ENCODE measurements around the gene ZNF888. TPM values are rescaled to one million over a fixed set of nuclear protein-coding genes. Genes with fewer than 3 reads are reported as not detected.
"Not testable (repeated sequence)": the region's sequence is repeated elsewhere in the genome, so short reads cannot be mapped to it uniquely, and the experiment has no call there.

The ZNF888 gene
- total RNA-seq, 1 donor from 2014 or later, result 12.2 TPM

DNA sequence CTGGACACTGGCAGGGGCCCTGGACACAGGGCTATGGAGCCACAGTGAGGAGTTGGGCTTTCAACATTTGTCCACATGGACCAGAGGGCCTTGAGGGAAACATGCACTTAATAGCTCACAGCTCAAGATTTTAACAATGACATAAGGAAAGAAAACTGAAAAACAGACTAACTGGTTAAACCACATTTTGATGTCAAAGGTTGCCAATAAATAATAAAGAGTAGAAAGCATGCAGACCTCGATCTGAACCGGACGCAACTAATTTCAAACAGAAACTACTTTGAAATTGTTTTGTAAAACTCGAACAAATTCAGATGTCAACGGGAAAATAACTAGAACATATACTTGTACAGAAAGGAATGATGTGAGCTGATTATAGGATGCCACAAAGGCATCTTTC, 15.5 kb upstream of the ZNF888 start:
- Mint-ChIP-seq H3K4me3 (ENCODE audit: unreplicated experiment) (peak overlapping the region; percentile 22), H3K27ac (ENCODE audit: unreplicated experiment) (no peak overlapping the region), H3K4me1 (ENCODE audit: unreplicated experiment) (peaks cover 39% of the 10 kb centered on the region)

DNA sequence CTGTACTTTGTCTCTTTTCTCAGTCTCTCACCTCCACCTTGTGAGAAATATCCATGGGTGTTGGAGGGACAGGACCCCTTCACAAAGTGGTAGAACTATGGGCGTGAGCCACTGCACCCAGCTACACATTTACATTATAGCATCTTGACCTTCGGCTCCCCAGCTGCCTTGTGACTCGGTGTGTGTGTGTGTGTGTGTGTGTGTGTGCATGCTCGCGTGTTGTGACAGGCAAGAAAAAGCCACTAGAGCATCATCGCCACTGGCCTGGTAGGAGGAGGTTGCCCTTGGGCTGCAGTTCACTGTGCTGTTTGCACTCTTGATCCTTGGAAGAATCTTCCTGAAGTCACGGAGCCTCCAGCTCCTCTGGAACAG, 13.7 kb upstream of the ZNF888 start:
- Mint-ChIP-seq H3K27ac (ENCODE audit: unreplicated experiment) (peak overlapping the region; percentile 91), H3K27me3 (ENCODE audit: unreplicated experiment) (peaks cover 9% of the 10 kb centered on the region), H3K9me3 (ENCODE audit: unreplicated experiment) (no peaks in the 10 kb centered on the region), H3K36me3 (ENCODE audit: low read depth, unreplicated experiment) (peaks cover 19% of the 10 kb centered on the region), H3K4me1 (ENCODE audit: unreplicated experiment) (peaks cover 36% of the 10 kb centered on the region), H3K4me3 (ENCODE audit: unreplicated experiment) (peak overlapping the region; percentile 26)
- DNase-seq (ENCODE audit: low spot score), result no peak
- TF ChIP-seq, protein P1, sequence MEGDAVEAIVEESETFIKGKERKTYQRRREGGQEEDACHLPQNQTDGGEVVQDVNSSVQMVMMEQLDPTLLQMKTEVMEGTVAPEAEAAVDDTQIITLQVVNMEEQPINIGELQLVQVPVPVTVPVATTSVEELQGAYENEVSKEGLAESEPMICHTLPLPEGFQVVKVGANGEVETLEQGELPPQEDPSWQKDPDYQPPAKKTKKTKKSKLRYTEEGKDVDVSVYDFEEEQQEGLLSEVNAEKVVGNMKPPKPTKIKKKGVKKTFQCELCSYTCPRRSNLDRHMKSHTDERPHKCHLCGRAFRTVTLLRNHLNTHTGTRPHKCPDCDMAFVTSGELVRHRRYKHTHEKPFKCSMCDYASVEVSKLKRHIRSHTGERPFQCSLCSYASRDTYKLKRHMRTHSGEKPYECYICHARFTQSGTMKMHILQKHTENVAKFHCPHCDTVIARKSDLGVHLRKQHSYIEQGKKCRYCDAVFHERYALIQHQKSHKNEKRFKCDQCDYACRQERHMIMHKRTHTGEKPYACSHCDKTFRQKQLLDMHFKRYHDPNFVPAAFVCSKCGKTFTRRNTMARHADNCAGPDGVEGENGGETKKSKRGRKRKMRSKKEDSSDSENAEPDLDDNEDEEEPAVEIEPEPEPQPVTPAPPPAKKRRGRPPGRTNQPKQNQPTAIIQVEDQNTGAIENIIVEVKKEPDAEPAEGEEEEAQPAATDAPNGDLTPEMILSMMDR (IDR thresholded peaks at IDR 0.05; ENCODE audit: unreplicated experiment), result no peak

More for the DNA sequence above, 15.5 kb upstream of the ZNF888 start:
- no peaks in the 10 kb centered on the region for H3K9me3 Mint-ChIP-seq (ENCODE audit: unreplicated experiment)
- H3K36me3 Mint-ChIP-seq (ENCODE audit: low read depth, unreplicated experiment), result peaks cover 19% of the 10 kb centered on the region
- TF ChIP-seq, protein P1 (IDR thresholded peaks at IDR 0.05; ENCODE audit: unreplicated experiment), result no peak
- peaks cover 9% of the 10 kb centered on the region for H3K27me3 Mint-ChIP-seq (ENCODE audit: unreplicated experiment)
- no peak for DNase-seq (ENCODE audit: low spot score)

DNA sequence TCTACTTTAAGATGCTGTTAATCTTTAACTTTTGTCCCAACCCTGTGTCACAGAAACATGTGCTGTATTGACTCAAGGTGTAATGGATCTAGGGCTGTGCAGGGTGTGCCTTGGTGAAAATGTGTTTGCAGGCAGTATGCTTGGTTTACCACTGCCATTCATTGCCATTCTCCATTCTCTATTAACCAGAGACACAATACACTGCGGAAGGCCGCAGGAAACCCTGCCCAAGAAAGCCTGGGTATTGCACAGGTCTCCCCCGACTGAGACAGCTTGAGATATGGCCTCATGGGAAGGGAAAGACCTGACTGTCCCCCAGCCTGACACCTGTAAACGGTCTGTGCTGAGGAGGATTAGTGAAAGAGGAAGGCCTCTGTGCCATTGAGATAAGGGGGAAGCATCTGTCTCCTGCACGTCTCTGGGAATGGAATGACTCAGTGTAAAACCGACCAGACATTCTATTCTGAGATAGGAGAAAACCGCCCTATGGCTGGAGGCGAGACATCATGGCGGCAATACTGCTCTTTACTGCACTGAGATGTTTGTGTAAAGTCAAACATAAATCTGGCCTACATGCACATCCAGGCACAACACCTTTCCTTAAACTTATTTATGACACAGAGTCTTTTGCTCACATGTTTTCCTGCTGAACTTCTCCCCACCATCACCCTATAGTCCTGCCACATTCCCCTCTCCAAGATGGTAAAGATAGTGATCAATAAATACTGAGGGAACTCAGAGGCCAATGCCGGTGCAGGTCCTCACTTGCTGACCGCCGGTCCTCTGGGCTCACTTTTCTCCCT, 13.1 kb upstream of the ZNF888 start:
- Mint-ChIP-seq H3K4me1 (ENCODE audit: unreplicated experiment) (peaks cover 30% of the 10 kb centered on the region), H3K4me3 (ENCODE audit: unreplicated experiment) (peak overlapping the region; percentile 26), H3K36me3 (ENCODE audit: low read depth, unreplicated experiment) (peaks cover 14% of the 10 kb centered on the region), H3K9me3 (ENCODE audit: unreplicated experiment) (no peaks in the 10 kb centered on the region), H3K27me3 (ENCODE audit: unreplicated experiment) (peaks cover 6% of the 10 kb centered on the region), H3K27ac (ENCODE audit: unreplicated experiment) (peak overlapping the region; percentile 91)
- TF ChIP-seq, protein P1 (IDR thresholded peaks at IDR 0.05; ENCODE audit: unreplicated experiment), result no peak
- DNase-seq (ENCODE audit: low spot score), result no peak

DNA sequence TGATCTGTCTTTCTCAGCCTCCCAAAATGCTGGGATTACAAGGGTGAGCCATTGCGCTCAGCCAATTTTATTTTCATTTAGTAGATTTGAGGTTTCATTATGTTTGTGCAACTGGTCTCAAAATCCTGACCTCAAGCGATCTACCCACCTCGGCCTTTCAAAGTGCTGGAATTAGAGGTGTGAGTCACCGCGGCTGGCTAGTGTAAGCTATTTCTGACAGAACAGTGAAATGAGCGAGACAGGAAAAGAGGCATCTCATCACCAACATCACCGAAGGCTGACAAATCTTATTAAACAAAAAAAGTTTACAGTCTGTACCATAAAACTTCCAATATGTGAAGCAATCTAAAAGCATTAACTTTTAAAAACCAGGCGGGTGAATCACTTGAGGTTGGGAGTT, 12.2 kb upstream of the ZNF888 start:
- peaks cover 6% of the 10 kb centered on the region for H3K27me3 Mint-ChIP-seq (ENCODE audit: unreplicated experiment)
- TF ChIP-seq, protein P1 (IDR thresholded peaks at IDR 0.05; ENCODE audit: unreplicated experiment), result no peak
- peaks cover 28% of the 10 kb centered on the region for H3K4me1 Mint-ChIP-seq (ENCODE audit: unreplicated experiment)
- no peaks in the 10 kb centered on the region for H3K9me3 Mint-ChIP-seq (ENCODE audit: unreplicated experiment)
- no peak for DNase-seq (ENCODE audit: low spot score)
- H3K36me3 Mint-ChIP-seq (ENCODE audit: low read depth, unreplicated experiment), result peaks cover 11% of the 10 kb centered on the region
- H3K4me3 Mint-ChIP-seq (ENCODE audit: unreplicated experiment), result no peak overlapping the region
- no peak overlapping the region for H3K27ac Mint-ChIP-seq (ENCODE audit: unreplicated experiment)

DNA sequence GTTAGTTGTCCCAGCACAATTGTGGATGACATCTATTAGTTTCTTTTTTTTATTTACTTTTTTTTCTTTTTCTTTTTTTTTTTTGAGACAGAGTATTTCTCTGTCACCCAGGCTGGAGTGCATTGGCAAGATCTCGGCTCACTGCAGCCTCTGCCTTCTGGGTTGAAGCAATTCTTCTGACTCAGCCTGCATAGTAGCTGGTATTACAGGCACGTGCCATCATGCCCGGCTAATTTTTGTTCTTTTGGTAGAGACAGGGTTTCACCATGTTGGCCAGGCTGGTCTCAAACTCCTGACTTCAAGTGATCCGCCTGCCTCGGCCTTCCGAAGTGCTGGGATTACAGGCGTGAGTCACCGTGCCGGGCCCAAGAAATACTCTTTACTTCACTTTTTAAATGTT, 1.4 kb upstream of the ZNF888 start:
- Mint-ChIP-seq H3K4me3 (ENCODE audit: unreplicated experiment) (peak overlapping the region; percentile 2), H3K4me1 (ENCODE audit: unreplicated experiment) (peaks cover 21% of the 10 kb centered on the region), H3K36me3 (ENCODE audit: low read depth, unreplicated experiment) (peaks cover 24% of the 10 kb centered on the region)
- not testable (repeated sequence) for DNase-seq (ENCODE audit: low spot score); H3K27me3 Mint-ChIP-seq (ENCODE audit: unreplicated experiment); H3K9me3 Mint-ChIP-seq (ENCODE audit: unreplicated experiment); H3K27ac Mint-ChIP-seq (ENCODE audit: unreplicated experiment)
